AG04449 (cell line): ENCODE measurements around the gene TNNC1.

ENCODE experiments used
- CTCF ChIA-PET: fragments of 350-600 bp; formaldehyde crosslinking; extraction: SDS; loops from one replicate; lab custom pipeline; 2021; ENCODE audit warnings: antibody characterized with exemption; lab: Yijun Ruan, JAX
- POLR2A ChIA-PET: fragments of 400-600, 350-600 bp; formaldehyde crosslinking; extraction: SDS; loops from one replicate; lab custom pipeline; 2020; ENCODE audit warnings: antibody characterized with exemption, inconsistent platforms; lab: Yijun Ruan, JAX
- DNase-seq: peaks from one replicate; pipeline ENCODE4 v3.0.0-alpha.2; 2010; ENCODE audit warnings: low read depth, low spot score
- H3K4me3 ChIP-seq: 2 replicates; pipeline ENCODE4 v1.5.1; 2011; ENCODE audit warnings: low read depth, mild to moderate bottlenecking, control low read depth, low read length
- CTCF ChIP-seq: IDR thresholded peaks from one replicate; pipeline ENCODE4 v1.5.1; 2011; ENCODE audit warnings: mild to moderate bottlenecking, moderate library complexity, low read length, control low read depth, inconsistent platforms; ENCODE audit not compliant: insufficient read depth; ENCODE audit errors: missing control alignments

TNNC1 gene

GRCh38 chr3:52403955-52404354 lies 49.9 kb downstream of the TNNC1 start:
- TF ChIP-seq CTCF, result no peak
- ChIA-PET POLR2A (no interaction called here), CTCF (no interaction called here)
- no peak overlapping the region for H3K4me3 ChIP-seq
- no peak for DNase-seq

- TF ChIP-seq CTCF, result no peak
- POLR2A ChIA-PET, result no interaction called here
- CTCF ChIA-PET, result no interaction called here
Observed at GRCh38 chr3:52403271-52403841, 50.5 kb downstream of the TNNC1 start.

DNA sequence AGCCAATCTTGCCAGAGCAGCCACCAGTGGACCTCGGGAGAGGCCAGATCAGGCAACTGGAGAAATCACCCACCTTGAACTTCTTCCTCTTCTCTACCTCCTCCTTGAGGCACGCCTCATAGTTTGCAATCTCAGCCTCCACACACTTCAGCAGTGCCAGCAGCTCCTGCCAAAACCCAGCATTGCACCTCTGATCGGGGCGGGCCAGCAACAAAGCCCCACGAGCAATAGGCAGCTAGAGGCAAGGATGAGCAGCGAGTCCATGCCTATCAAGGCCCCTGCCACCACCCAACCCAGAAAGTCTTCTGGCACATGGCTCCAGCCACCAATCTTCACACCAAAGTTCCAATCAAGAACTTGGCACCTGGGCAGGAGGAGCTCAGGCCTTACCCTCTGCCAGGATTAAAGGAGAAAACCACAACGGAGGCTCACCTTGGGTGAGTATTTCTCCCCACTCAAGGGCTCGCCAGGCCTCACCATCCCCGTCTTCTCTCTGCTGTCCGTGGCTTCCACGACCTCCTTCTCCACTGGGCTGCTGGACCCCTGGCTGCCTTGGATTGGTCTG lies 51.1 kb downstream of the TNNC1 start:
- ChIA-PET CTCF (no interaction called here), POLR2A (no interaction called here)
- TF ChIP-seq CTCF, result no peak
- H3K4me3 ChIP-seq, result no peak overlapping the region
- DNase-seq, result no peak

More at GRCh38 chr3:52403271-52403841, 50.5 kb downstream of the TNNC1 start:
- DNase-seq, result no peak
- H3K4me3 ChIP-seq, result no peak overlapping the region

GRCh38 chr3:52402101-52402521 lies 51.7 kb downstream of the TNNC1 start:
- CTCF ChIA-PET, result interaction anchor here (1.2 kb wide), 1 partner anchor 13 kb away, joined by 3 read pairs; no protein-coding TSS in a partner anchor
- no peak for TF ChIP-seq CTCF
- no peak for DNase-seq
- POLR2A ChIA-PET, result no interaction called here
- no peak overlapping the region for H3K4me3 ChIP-seq

- POLR2A ChIA-PET, result no interaction called here
- DNase-seq, result no peak
- CTCF ChIA-PET, result interaction anchor here (1.2 to 1.6 kb wide), 2 partner anchors 11 to 12 kb away, joined by 3 to 5 read pairs; no protein-coding TSS in a partner anchor
- H3K4me3 ChIP-seq, result no peak overlapping the region
- no peak for TF ChIP-seq CTCF
Observed at GRCh38 chr3:52401551-52401950, 52.3 kb downstream of the TNNC1 start.
